Spleen (tissue), 7 donors: ENCODE data around the gene FYN.

Source experiments
- CTCF ChIP-seq, 11 experiments: fragments of 200-600 bp in 7 of 11; fragments of 450-650 bp in 4 of 11; sonication (generic) in 4 of 11; IDR thresholded peaks in 8 of 11; conservative IDR thresholded peaks in 3 of 11; 1 replicate in 7 of 11; 2 replicates in 4 of 11; pipeline versions ENCODE4 v1.4.0 to v1.8.0; 2016 to 2021; ENCODE audit warnings: antibody characterized with exemption in 11 of 11, inconsistent platforms in 4 of 11, mild to moderate bottlenecking in 1 of 11
- POLR2A ChIP-seq, 3 donors: fragments of 450-650 bp; IDR thresholded peaks; one replicate each; pipeline ENCODE4 v1.5.1; 2017; ENCODE audit warnings: antibody characterized with exemption in 3 of 3, mild to moderate bottlenecking in 1 of 3
- POLR2AphosphoS5 ChIP-seq, 3 donors: sonication (generic); formaldehyde crosslinking; IDR thresholded peaks; one replicate each; pipeline ENCODE4 v1.5.1; 2017; ENCODE audit warnings: antibody characterized with exemption in 3 of 3
- donor health status: DM: no; HTN: no; CAD: no; lungs with moderate emphysema.
- donor health status: DM: no; HTN: no; CAD: no.
- donor health status: DM: no; HTN: no; CAD: no.

GRCh38 chr6:111679126-111679858 is 194.0 kb downstream of the FYN start:
- TF ChIP-seq CTCF (IDR thresholded peaks at IDR 0.05 in 8 of 11, conservative IDR thresholded peaks at IDR 0.05 in 3 of 11) (no peak), POLR2A (IDR thresholded peaks at IDR 0.05) (no peak), POLR2AphosphoS5 (IDR thresholded peaks at IDR 0.05) (no peak)
